Fibroblast of lung (primary cell): ENCODE results near the gene NOVA2. TPM values are rescaled to one million over a fixed set of nuclear protein-coding genes. Genes with fewer than 3 reads are reported as not detected.
A peak's percentile ranks its signal among the peaks of the same experiment; 100 is the strongest.

Source experiments
- DNase-seq, 2 donors: peaks; one replicate each; pipeline versions ENCODE4 v3.0.0 to v3.0.0-alpha.2; 2010; ENCODE audit warnings: low read depth in 2 of 2
- H2AFZ ChIP-seq: 2 replicates; pipeline ENCODE4 v1.5.1; 2012; ENCODE audit warnings: low read length, control low read depth, inconsistent platforms
- H3K27ac ChIP-seq: 2 replicates; pipeline ENCODE4 v1.5.1; 2011; ENCODE audit warnings: low read length, control low read depth; ENCODE audit not compliant: insufficient read depth
- H3K27me3 ChIP-seq: 2 replicates; pipeline ENCODE4 v1.5.1; 2011; ENCODE audit warnings: mild to moderate bottlenecking, low read length; ENCODE audit not compliant: control insufficient read depth, insufficient read depth
- H3K36me3 ChIP-seq: 2 replicates; pipeline ENCODE4 v1.5.1; 2011; ENCODE audit warnings: low read length; ENCODE audit not compliant: control insufficient read depth, insufficient read depth
- H3K4me1 ChIP-seq: 2 replicates; pipeline ENCODE4 v1.5.1; 2011; ENCODE audit warnings: low read length; ENCODE audit not compliant: control insufficient read depth, insufficient read depth; ENCODE audit errors: extremely low read depth
- H3K4me2 ChIP-seq: 2 replicates; pipeline ENCODE4 v1.5.1; 2011; ENCODE audit warnings: low read length, control low read depth; ENCODE audit not compliant: insufficient read depth; ENCODE audit errors: extremely low read depth
- H3K4me3 ChIP-seq, 4 experiments: fragments of 200-600 bp in 1 of 4; sonication (generic) in 1 of 4; replicated peaks in 1 of 4; 2 replicates each; pipeline ENCODE4 v1.5.1; 2011 to 2016; ENCODE audit warnings: low read length in 4 of 4, low read depth in 3 of 4, mild to moderate bottlenecking in 3 of 4, control low read depth in 2 of 4, inconsistent platforms in 1 of 4, mixed read lengths in 1 of 4; ENCODE audit not compliant: insufficient read depth in 1 of 4; ENCODE audit errors: control extremely low read depth in 1 of 4
- H3K79me2 ChIP-seq: 2 replicates; pipeline ENCODE4 v1.5.1; 2012; ENCODE audit warnings: mild to moderate bottlenecking, low read length, inconsistent platforms; ENCODE audit not compliant: control insufficient read depth, insufficient read depth
- H3K9ac ChIP-seq: 2 replicates; pipeline ENCODE4 v1.5.1; 2011; ENCODE audit warnings: mild to moderate bottlenecking, low read length, control low read depth; ENCODE audit not compliant: insufficient read depth
- H3K9me3 ChIP-seq: 2 replicates; pipeline ENCODE4 v1.5.1; 2012; ENCODE audit warnings: low read depth, low read length; ENCODE audit not compliant: control insufficient read depth, insufficient read depth
- H4K20me1 ChIP-seq: 2 replicates; pipeline ENCODE4 v1.5.1; 2011; ENCODE audit warnings: low read length; ENCODE audit not compliant: control insufficient read depth, insufficient read depth; ENCODE audit errors: extremely low read depth
- EZH2 ChIP-seq: IDR thresholded peaks from 2 replicates; pipeline ENCODE4 v1.5.1; 2012; ENCODE audit warnings: low read length, control low read depth, mild to moderate bottlenecking; ENCODE audit errors: missing control alignments
- polyA plus RNA-seq, 2 donors: library from polyadenylated mRNA; depleted of rRNA in 1 of 2; stranded (reverse) in 1 of 2; unstranded in 1 of 2; fragments of >200 nt; gene quantifications; 2 replicates each; pipeline ENCODE4 v1.2.1, GENCODE V29; 2011 to 2012; ENCODE audit warnings: missing spikeins in 1 of 2
- total RNA-seq: library from RNA; depleted of rRNA; stranded (reverse); fragments of >200 nt; gene quantifications from 2 replicates; pipeline ENCODE4 v1.2.1, GENCODE V29; 2014
- TF ChIP-seq, protein P1 (sequence below), 2 donors: IDR thresholded peaks in 1 of 2; conservative IDR thresholded peaks in 1 of 2; 1 replicate in 1 of 2; 2 replicates in 1 of 2; pipeline ENCODE4 v1.5.1; 2011 to 2012; ENCODE audit warnings: low read length in 2 of 2, control low read depth in 1 of 2, inconsistent platforms in 1 of 2, low read depth in 1 of 2, mild to moderate bottlenecking in 1 of 2

Gene NOVA2
- total and polyA plus RNA-seq, 2 donors (not counting 1 experiment from before 2014, with no cell fraction given) = 0.01 TPM; not detected in 1

DNA sequence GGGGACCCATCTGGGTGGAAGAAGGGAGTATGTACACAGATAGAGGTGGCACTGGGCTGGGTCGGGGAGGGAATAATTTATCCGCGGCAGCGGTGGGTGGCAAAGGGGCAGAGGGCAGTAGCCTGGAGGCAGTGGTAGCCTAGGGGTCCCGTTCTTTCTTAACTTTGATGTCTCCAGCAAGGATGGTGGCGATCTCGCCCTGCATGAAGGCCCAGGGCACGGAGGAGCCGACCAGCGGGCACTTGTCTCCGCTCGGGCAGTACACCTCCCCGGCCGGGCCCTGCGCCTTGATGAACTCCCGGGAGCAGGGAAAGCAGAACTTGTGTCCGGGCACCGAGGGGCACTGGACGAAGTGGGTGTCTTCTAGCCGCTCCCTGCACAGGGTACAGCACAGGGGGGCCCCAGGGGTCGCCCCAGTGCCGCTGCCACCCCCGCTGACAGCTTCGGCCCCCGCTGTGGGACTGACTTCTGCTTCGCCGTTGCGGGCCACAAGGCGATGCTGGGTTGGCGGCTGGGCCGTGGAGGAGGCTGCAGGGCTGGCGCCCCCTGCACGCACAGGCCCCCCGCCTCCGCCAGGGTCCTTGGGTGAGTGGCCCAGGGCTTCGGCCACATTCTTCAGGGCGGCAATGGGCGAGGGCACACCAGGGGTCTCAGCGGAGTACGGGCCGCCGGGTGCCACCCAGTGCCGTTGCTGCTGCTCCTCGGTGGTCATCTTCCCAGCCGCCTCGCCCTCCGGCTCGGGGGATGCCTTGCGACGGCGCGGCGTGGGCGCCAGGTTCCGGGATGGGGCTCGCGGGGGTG, 89.6 kb downstream of the NOVA2 start:
- Histone ChIP-seq H3K4me1 (peaks cover 5% of the 10 kb centered on the region), H3K4me2 (no peak overlapping the region), H3K27me3 (no peaks in the 10 kb centered on the region), H2AFZ (no peak overlapping the region), H3K36me3 (peaks cover 8% of the 10 kb centered on the region), H3K9ac (no peak overlapping the region), H3K4me3 (peak overlapping the region in 1 of 4 experiments; percentile 20), H3K27ac (no peak overlapping the region), H3K9me3 (no peaks in the 10 kb centered on the region), H4K20me1 (no peaks in the 10 kb centered on the region), H3K79me2 (peaks cover 10% of the 10 kb centered on the region)
- TF ChIP-seq EZH2 = no peak
- TF ChIP-seq, protein P1, sequence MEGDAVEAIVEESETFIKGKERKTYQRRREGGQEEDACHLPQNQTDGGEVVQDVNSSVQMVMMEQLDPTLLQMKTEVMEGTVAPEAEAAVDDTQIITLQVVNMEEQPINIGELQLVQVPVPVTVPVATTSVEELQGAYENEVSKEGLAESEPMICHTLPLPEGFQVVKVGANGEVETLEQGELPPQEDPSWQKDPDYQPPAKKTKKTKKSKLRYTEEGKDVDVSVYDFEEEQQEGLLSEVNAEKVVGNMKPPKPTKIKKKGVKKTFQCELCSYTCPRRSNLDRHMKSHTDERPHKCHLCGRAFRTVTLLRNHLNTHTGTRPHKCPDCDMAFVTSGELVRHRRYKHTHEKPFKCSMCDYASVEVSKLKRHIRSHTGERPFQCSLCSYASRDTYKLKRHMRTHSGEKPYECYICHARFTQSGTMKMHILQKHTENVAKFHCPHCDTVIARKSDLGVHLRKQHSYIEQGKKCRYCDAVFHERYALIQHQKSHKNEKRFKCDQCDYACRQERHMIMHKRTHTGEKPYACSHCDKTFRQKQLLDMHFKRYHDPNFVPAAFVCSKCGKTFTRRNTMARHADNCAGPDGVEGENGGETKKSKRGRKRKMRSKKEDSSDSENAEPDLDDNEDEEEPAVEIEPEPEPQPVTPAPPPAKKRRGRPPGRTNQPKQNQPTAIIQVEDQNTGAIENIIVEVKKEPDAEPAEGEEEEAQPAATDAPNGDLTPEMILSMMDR (conservative IDR thresholded peaks at IDR 0.05 in 1 of 2, IDR thresholded peaks at IDR 0.05 in 1 of 2; ENCODE audit: low read depth in 1 of 2, low read length in 2 of 2) = no peak
- DNase-seq = no peak

Other genes starting within 250 kb of the NOVA2 start
- gene FBXO46, start 243.0 kb downstream of the NOVA2 start, total RNA-seq = 3.1 and 3.3 TPM in 2 replicates
- 1.6 and 2.0 TPM in 2 replicates for gene FBXO46, start 243.0 kb downstream of the NOVA2 start, polyA plus RNA-seq
- gene MEIOSIN, start 240.4 kb downstream of the NOVA2 start, total RNA-seq = not detected in 2 replicates
- not detected in 2 replicates for gene MEIOSIN, start 240.4 kb downstream of the NOVA2 start, polyA plus RNA-seq
- 10.7 and 11.6 TPM in 2 replicates for gene SIX5, start 204.6 kb downstream of the NOVA2 start, total RNA-seq
- 3.4 and 3.7 TPM in 2 replicates for gene SIX5, start 204.6 kb downstream of the NOVA2 start, polyA plus RNA-seq
- gene DMPK, start 191.4 kb downstream of the NOVA2 start, total RNA-seq = 44.9 and 115 TPM in 2 replicates
- gene DMPK, start 191.4 kb downstream of the NOVA2 start, polyA plus RNA-seq = 28.8 and 54.7 TPM in 2 replicates
- 24.4 and 33.5 TPM in 2 replicates for gene DMWD, start 181.0 kb downstream of the NOVA2 start, total RNA-seq
- 18.1 and 18.7 TPM in 2 replicates for gene DMWD, start 181.0 kb downstream of the NOVA2 start, polyA plus RNA-seq
- 0.17 TPM in 1 of 2 replicates, not detected in the other for gene RSPH6A, start 158.6 kb downstream of the NOVA2 start, total RNA-seq
- gene RSPH6A, start 158.6 kb downstream of the NOVA2 start, polyA plus RNA-seq = not detected in 2 replicates
- 22.3 and 32.2 TPM in 2 replicates for gene SYMPK, start 110.7 kb downstream of the NOVA2 start, total RNA-seq
- gene SYMPK, start 110.7 kb downstream of the NOVA2 start, polyA plus RNA-seq = 48.2 and 48.3 TPM in 2 replicates
- not detected in 2 replicates for gene FOXA3, start 109.5 kb downstream of the NOVA2 start, total RNA-seq
- gene FOXA3, start 109.5 kb downstream of the NOVA2 start, polyA plus RNA-seq = not detected in 2 replicates
- 22.9 and 23.1 TPM in 2 replicates for gene IRF2BP1, start 87.7 kb downstream of the NOVA2 start, total RNA-seq
- gene IRF2BP1, start 87.7 kb downstream of the NOVA2 start, polyA plus RNA-seq = 3.6 and 4.0 TPM in 2 replicates
- gene MYPOP, start 71.3 kb downstream of the NOVA2 start, total RNA-seq = 1.3 TPM in 2 replicates
- gene MYPOP, start 71.3 kb downstream of the NOVA2 start, polyA plus RNA-seq = 0.81 and 1.1 TPM in 2 replicates
- not detected in 2 replicates for gene NANOS2, start 59.1 kb downstream of the NOVA2 start, total RNA-seq
- gene NANOS2, start 59.1 kb downstream of the NOVA2 start, polyA plus RNA-seq = not detected in 2 replicates
- gene CCDC61, start 21.6 kb upstream of the NOVA2 start, total RNA-seq = 5.6 and 8.9 TPM in 2 replicates
- 4.5 and 5.0 TPM in 2 replicates for gene CCDC61, start 21.6 kb upstream of the NOVA2 start, polyA plus RNA-seq
- not detected in 2 replicates for gene PGLYRP1, start 49.2 kb upstream of the NOVA2 start, total RNA-seq
- gene PGLYRP1, start 49.2 kb upstream of the NOVA2 start, polyA plus RNA-seq = not detected in 2 replicates
- gene IGFL4, start 67.1 kb upstream of the NOVA2 start, total RNA-seq = not detected in 2 replicates
- gene IGFL4, start 67.1 kb upstream of the NOVA2 start, polyA plus RNA-seq = not detected in 2 replicates
- not detected in 2 replicates for gene IGFL3, start 150.8 kb upstream of the NOVA2 start, total RNA-seq
- gene IGFL3, start 150.8 kb upstream of the NOVA2 start, polyA plus RNA-seq = not detected in 2 replicates
- not detected in 2 replicates for gene IGFL2, start 174.4 kb upstream of the NOVA2 start, total RNA-seq
- not detected in 2 replicates for gene IGFL2, start 174.4 kb upstream of the NOVA2 start, polyA plus RNA-seq